Measurements from ENCODE around the gene SIX6.

Gene SIX6

DNA sequence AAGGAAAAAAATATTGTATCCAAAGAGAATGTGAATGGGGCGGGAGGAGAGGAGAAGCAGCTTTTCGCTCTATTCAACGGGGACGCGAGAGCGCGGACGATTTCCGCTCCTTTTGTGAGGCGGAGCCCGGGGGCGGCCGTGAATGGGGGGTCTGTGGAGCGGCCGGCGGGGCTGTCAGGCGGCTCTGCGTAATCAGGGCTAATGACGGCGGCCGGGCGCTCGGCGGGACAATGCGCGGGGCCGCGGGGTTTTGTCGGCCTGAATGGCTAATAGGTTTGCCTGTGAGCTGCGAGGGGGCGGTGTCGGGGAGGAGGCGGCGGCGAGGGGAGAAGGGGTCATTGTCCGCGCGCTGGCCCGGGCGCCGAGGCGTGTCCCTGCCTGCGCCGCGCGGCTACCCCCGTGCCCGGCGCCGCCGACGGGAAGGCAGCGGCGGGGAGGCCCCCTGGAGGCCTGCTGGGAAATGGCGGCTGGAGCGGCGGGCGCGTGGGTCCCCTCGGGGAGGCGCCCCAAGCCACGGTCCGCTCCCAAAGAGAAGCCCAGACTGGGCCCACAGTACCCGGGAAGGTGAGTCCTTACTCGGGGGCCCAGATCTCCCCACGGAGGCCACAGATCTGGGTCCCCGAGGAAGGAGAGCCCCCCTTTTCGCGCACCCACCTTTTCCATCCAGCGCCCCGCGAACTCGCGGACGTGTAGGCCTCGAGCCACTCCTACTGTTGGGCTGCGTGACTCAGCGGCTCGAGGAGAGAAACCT, 6.0 kb downstream of the SIX6 start:
- no peak for DNase-seq

DNA sequence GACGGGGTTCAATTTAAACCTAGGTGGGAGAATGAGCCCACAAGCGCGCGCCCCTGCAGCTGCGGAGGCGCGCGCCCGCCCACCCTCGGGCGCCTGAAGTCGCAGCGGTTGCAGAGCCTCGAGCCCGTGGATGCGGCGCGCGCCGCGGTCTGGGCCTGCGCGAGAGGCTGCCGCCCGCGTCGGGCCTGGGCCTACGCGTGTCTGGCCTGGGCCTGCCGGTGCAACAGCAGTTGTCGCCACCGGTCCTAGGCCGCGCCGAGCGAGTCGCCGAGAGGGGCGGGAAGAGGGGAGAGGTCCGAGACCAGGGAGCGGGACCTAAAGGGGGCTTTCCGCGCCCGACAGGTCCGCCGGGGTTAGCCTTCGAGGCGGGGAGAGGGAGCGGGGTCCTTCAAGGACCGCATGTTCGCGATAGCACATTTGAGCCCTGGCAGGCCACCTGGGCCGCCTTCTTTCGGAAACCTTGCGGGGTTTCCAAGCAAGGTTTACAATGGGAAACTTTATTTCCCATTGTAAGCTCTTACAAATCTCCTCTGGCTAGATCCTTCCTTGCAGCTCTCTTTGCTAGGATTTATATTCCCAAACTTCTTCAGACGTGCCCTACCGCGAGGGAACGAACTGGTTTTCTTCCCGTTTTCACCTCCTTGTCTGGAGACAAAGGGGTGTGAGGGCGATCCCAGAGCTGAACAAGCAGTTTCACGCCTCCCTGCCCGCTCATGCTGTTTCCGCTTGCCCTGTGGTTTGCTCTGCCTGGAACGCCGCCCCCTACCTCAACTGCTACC, 6.8 kb downstream of the SIX6 start:
- DNase-seq: no peak

GRCh38 chr14:60532442-60532841, 23.5 kb downstream of the SIX6 start:
- no peak for DNase-seq

GRCh38 chr14:60537663-60538062, 28.7 kb downstream of the SIX6 start:
- no peak for DNase-seq

- no peak for DNase-seq
These were observed 35.7 kb downstream of the SIX6 start for GRCh38 chr14:60544659-60545058.

DNA sequence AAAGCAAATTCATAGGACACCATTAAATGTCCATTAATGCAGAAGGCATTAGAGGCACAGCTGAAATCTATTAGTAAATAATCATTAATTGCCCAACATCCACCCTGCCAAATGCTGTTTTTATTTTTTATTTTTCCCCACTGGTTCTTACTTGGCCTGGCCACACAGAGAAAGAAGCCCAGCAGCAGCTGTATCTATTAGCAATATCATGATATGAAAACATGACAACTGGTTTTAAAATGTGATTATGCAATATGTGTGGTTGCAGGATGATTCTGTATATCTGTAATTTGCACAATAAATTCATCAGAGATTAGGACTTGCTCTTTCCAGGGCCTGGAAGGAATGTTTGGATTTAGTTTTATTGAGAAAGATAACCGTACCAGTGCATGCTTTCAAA, 44.9 kb downstream of the SIX6 start:
- DNase-seq: no peak

DNA sequence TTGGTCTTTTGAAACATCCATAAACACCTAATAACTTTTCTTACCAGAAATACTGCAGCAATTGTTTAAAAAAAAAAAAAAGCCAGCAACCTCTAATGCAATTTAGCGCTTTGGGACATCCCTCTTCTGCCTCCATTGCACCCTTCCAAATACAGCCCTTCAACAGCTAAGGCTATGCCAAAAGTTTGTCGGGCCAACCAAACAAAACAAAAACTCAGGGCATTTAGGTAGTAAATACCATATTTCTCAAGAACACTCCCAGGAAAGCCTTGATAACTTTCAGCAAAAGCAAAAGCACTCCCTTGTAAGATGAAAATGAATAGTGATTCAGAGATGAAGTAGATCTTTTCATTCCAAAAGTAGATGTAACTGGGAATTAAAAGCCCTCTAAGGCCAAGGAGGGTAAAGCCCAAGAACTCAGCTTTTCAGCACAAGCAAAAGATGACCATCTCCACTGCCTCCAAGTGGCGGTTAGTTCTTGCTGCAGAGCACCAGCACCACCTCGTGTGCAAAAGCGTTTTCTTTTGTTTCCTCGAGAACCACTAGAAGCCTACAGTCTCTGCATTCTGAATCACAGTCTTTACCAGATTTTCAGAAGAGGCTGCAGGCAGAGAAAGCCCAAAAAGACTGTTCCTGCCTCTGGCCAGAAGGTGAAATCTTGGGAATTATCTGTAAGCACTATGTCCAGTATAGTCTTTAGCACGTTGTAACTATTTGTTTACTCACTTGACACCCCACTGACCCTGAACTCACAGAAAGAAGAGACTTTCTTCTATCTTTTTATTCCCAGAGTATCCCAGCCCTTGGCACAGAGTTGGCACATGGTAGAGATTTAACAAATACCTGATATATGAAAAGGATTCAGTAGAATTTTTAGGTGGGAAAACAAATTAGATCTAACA, 53.1 kb downstream of the SIX6 start:
- DNase-seq: peak; percentile 55

Measured in hematopoietic multipotent progenitor cell treated with erythropoietin and hydrocortisone succinate and interleukin-3 and kit ligand, for 8 days (in vitro differentiated cells).